Erythroblast (primary cell): ENCODE data around the gene PCDHA13.

Experiments used
- GATA1 ChIP-seq: IDR thresholded peaks from 2 replicates; pipeline ENCODE4 v1.6.1; 2011; ENCODE audit warnings: low read depth, mild to moderate bottlenecking, control low read depth, low read length, moderate library complexity
- POLR2A ChIP-seq: IDR thresholded peaks from 2 replicates; pipeline ENCODE4 v1.6.1; 2011; ENCODE audit warnings: mild to moderate bottlenecking, low read length

DNA sequence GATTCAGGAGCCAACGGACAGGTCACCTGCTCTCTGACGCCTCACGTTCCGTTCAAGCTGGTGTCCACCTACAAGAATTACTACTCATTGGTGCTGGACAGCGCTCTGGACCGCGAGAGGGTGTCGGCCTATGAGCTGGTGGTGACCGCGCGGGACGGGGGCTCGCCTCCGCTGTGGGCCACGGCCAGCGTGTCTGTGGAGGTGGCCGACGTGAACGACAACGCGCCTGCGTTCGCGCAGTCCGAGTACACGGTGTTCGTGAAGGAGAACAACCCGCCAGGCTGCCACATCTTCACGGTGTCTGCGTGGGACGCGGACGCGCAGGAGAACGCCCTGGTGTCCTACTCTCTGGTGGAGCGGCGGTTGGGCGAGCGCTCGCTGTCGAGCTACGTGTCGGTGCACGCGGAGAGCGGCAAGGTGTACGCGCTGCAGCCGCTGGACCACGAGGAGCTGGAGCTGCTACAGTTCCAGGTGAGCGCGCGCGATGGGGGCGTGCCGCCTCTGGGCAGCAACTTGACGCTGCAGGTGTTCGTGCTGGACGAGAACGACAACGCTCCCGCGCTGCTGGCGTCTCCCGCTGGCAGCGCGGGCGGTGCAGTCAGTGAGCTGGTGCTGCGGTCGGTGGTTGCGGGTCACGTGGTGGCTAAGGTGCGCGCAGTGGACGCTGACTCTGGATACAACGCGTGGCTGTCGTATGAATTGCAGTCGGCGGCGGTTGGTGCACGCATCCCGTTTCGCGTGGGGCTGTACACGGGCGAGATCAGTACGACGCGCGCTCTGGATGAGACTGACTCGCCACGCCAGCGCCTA, 24.5 kb upstream of the PCDHA13 start:
- TF ChIP-seq POLR2A (no peak), GATA1 (no peak)
